ENCODE data around the gene MLLT3. TPM values are rescaled to one million over a fixed set of nuclear protein-coding genes. Genes with fewer than 3 reads are reported as not detected.

MLLT3 gene
- total RNA-seq, 1 donor from 2014 or later: 53.7 TPM

DNA sequence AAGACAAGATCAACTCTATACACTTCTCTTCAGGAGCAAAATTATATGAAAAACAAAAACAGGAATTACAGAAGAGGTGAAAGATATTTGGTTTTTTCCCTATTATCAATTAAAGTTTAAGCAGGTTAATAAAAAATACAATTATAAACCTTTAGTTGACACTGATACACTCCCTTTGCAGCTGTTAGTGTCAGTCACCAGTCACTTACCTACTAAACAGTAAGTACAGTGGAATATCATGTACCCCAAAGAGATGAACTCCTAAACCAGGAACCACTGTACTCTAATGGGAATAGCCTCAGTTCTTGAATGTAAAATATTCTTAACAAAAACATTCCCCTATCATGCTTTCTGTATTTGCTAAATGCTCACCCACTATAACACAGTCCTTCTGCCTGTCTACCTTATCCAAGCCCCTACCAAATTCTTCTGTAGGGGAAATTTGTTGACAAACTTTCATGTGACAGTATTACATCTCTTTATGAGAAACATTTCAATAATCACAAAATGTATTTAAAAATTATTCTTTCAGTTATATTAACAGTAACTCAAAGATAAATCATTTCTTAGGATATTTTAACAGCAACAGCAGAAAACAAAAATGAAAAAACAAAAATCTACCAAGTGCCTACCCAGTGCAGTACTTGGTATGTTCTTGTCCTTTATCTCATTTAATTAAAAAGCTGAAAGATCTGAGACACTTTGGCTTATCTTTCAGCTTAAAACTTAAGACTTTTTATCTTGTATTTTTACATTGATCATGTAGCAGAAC lies 212.8 kb downstream of the MLLT3 start:
- Mint-ChIP-seq H3K27me3 (ENCODE audit: low read depth) (no peaks in the 10 kb centered on the region), H3K4me3 (no peak overlapping the region), H3K27ac (ENCODE audit: unreplicated experiment) (no peak overlapping the region), H3K4me1 (peaks cover 10% of the 10 kb centered on the region), H3K9me3 (no peaks in the 10 kb centered on the region), H3K36me3 (ENCODE audit: low read depth) (peaks cover 6% of the 10 kb centered on the region)
- no peak for DNase-seq (ENCODE audit: low read depth, low spot score)
- TF ChIP-seq CTCF (conservative IDR thresholded peaks at IDR 0.05): no peak

- no peaks in the 10 kb centered on the region for H3K9me3 Mint-ChIP-seq
- H3K27me3 Mint-ChIP-seq (ENCODE audit: low read depth): no peaks in the 10 kb centered on the region
- no peak overlapping the region for H3K4me3 Mint-ChIP-seq
- H3K36me3 Mint-ChIP-seq (ENCODE audit: low read depth): peaks cover 1% of the 10 kb centered on the region
- no peak for TF ChIP-seq CTCF (conservative IDR thresholded peaks at IDR 0.05)
- peak overlapping the region; percentile 7 for H3K27ac Mint-ChIP-seq (ENCODE audit: unreplicated experiment)
- H3K4me1 Mint-ChIP-seq: peaks cover 10% of the 10 kb centered on the region
- DNase-seq (ENCODE audit: low read depth, low spot score): no peak
Measured at GRCh38 chr9:20408513-20408912, 213.8 kb downstream of the MLLT3 start.

DNA sequence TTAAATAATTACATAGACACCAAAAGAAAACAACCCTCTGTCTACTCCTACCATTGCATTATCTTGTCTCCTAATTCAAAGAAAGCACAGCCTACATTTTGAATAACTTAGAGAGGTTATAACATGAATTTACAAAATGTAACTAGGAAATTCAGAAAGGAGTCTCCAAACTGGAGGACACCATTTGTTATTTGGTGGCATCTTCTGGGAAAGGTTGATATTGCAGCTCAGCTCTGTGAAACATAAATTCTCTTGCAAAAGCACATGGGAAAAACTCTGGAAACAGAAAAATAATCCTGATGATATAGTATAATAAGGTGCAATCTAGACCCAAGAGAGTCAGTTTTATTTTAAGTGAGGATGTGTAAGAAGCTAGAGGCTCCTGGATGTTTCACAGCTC lies 215.3 kb downstream of the MLLT3 start:
- Mint-ChIP-seq H3K4me3 (no peak overlapping the region), H3K4me1 (peaks cover 10% of the 10 kb centered on the region), H3K36me3 (ENCODE audit: low read depth) (no peaks in the 10 kb centered on the region), H3K27me3 (ENCODE audit: low read depth) (no peaks in the 10 kb centered on the region), H3K9me3 (no peaks in the 10 kb centered on the region), H3K27ac (ENCODE audit: unreplicated experiment) (no peak overlapping the region)
- TF ChIP-seq CTCF (conservative IDR thresholded peaks at IDR 0.05): no peak
- no peak for DNase-seq (ENCODE audit: low read depth, low spot score)

GRCh38 chr9:20406344-20406743 lies 216.0 kb downstream of the MLLT3 start:
- no peak for TF ChIP-seq CTCF (conservative IDR thresholded peaks at IDR 0.05)
- Mint-ChIP-seq H3K9me3 (no peaks in the 10 kb centered on the region), H3K4me3 (no peak overlapping the region), H3K27ac (ENCODE audit: unreplicated experiment) (no peak overlapping the region), H3K4me1 (peaks cover 10% of the 10 kb centered on the region), H3K27me3 (ENCODE audit: low read depth) (no peaks in the 10 kb centered on the region), H3K36me3 (ENCODE audit: low read depth) (no peaks in the 10 kb centered on the region)
- DNase-seq (ENCODE audit: low read depth, low spot score): no peak

- Mint-ChIP-seq H3K4me1 (peaks cover 10% of the 10 kb centered on the region), H3K27me3 (ENCODE audit: low read depth) (no peaks in the 10 kb centered on the region), H3K4me3 (no peak overlapping the region), H3K27ac (ENCODE audit: unreplicated experiment) (no peak overlapping the region), H3K9me3 (no peaks in the 10 kb centered on the region), H3K36me3 (ENCODE audit: low read depth) (no peaks in the 10 kb centered on the region)
- DNase-seq (ENCODE audit: low read depth, low spot score): no peak
- TF ChIP-seq CTCF (conservative IDR thresholded peaks at IDR 0.05): no peak
Measured at GRCh38 chr9:20405616-20406015, 216.7 kb downstream of the MLLT3 start.

All from neural crest cell (in vitro differentiated cells).